GM12878 (cell line): Measurements from ENCODE around the gene ZCCHC17. TPM values are rescaled to one million over a fixed set of nuclear protein-coding genes. Genes with fewer than 3 reads are reported as not detected.

Source experiments
- ATAC-seq: fragments of 200-7000 bp; cut with Tn5 transposase; 3 replicates; pipeline ENCODE4 v1.9.1; 2020; ENCODE audit warnings: mild to moderate bottlenecking, moderate library complexity
- BruUV-seq: library from RNA; stranded (reverse); fragments of 400-500 nt; replicated peaks from 2 replicates; lab custom pipeline; 2021; lab: Mats Ljungman, UMichigan
- CTCF ChIA-PET: fragments of 300-600 bp; sonication (Branson Sonifier 250); formaldehyde crosslinking; extraction: SDS; loops from one replicate; lab custom pipeline; 2021; ENCODE audit warnings: inconsistent platforms; lab: Yijun Ruan, JAX
- POLR2A ChIA-PET: fragments of 350-600 bp; formaldehyde crosslinking; extraction: SDS; loops from one replicate; lab custom pipeline; 2021; ENCODE audit warnings: inconsistent platforms; lab: Charles Lee
- RAD21 ChIA-PET: fragments of 300-600 bp; sonication (Branson Sonifier 250); formaldehyde crosslinking; loops from one replicate; lab custom pipeline; 2023; ENCODE audit warnings: antibody characterized with exemption; ENCODE audit not compliant: unreplicated experiment; lab: Charles Lee
- SMC1A ChIA-PET: fragments of 300-600 bp; sonication (Branson Sonifier 250); formaldehyde crosslinking; loops from one replicate; lab custom pipeline; 2023; ENCODE audit not compliant: unreplicated experiment, uncharacterized antibody; lab: Charles Lee
- DNase-seq: peaks from one replicate; pipeline ENCODE4 v3.0.0-alpha.2; 2011; ENCODE audit warnings: low read depth, low spot score
- FAIRE-seq: peaks from 3 replicates; lab custom pipeline; 2011; peaks lifted over from hg19 to GRCh38; lab: Jason Lieb, UNC
- H2AFZ ChIP-seq: 2 replicates; pipeline ENCODE4 v1.6.0; 2011; ENCODE audit warnings: low read depth, low read length, control low read depth; ENCODE audit not compliant: control insufficient read depth
- H3K27ac ChIP-seq: 2 replicates; pipeline ENCODE4 v1.5.1; 2011; ENCODE audit warnings: control low read depth; ENCODE audit not compliant: control insufficient read depth, insufficient read depth
- H3K27me3 ChIP-seq, 2 experiments: replicated peaks in 1 of 2; 2 replicates each; pipeline versions ENCODE4 v1.6.0 to v1.6.1; 2011; ENCODE audit warnings: low read length in 1 of 2; ENCODE audit not compliant: control insufficient read depth in 2 of 2, insufficient read depth in 2 of 2
- H3K36me3 ChIP-seq, 2 experiments: 2 replicates each; pipeline ENCODE4 v1.5.1; 2011; ENCODE audit warnings: low read length in 1 of 2; ENCODE audit not compliant: control insufficient read depth in 2 of 2, insufficient read depth in 2 of 2
- H3K4me1 ChIP-seq: 2 replicates; pipeline ENCODE4 v1.6.1; 2011; ENCODE audit warnings: mild to moderate bottlenecking, low read length, moderate library complexity, mixed read lengths; ENCODE audit not compliant: control insufficient read depth, insufficient read depth
- H3K4me2 ChIP-seq: 2 replicates; pipeline ENCODE4 v1.6.0; 2011; ENCODE audit warnings: control low read depth; ENCODE audit not compliant: control insufficient read depth, insufficient read depth
- H3K4me3 ChIP-seq: fragments of 200-600 bp; sonication (generic); 2 replicates; pipeline ENCODE4 v1.5.1; 2016
- H3K79me2 ChIP-seq: 2 replicates; pipeline ENCODE4 v1.6.0; 2011; ENCODE audit warnings: low read length; ENCODE audit not compliant: control insufficient read depth, insufficient read depth
- H3K9ac ChIP-seq: 2 replicates; pipeline ENCODE4 v1.8.0; 2011; ENCODE audit warnings: low read length, control low read depth, mixed read lengths; ENCODE audit not compliant: control insufficient read depth, insufficient read depth
- H3K9me3 ChIP-seq: replicated peaks from 3 replicates; pipeline ENCODE4 v1.5.1; 2011; ENCODE audit warnings: mild to moderate bottlenecking, low read length; ENCODE audit not compliant: control insufficient read depth, insufficient read depth
- H4K20me1 ChIP-seq: 2 replicates; pipeline ENCODE4 v1.6.0; 2011; ENCODE audit not compliant: control insufficient read depth, insufficient read depth
- BHLHE40 ChIP-seq, 2 experiments: fragments of 450-650 bp in 1 of 2; IDR thresholded peaks; 2 replicates each; pipeline ENCODE4 v1.6.1; 2011 to 2017; ENCODE audit warnings: low read depth in 2 of 2, borderline replicate concordance in 1 of 2, improper control_type of control experiment in 1 of 2, low read length in 1 of 2, mild to moderate bottlenecking in 1 of 2
- BRCA1 ChIP-seq: IDR thresholded peaks from 2 replicates; pipeline ENCODE4 v1.6.1; 2011; ENCODE audit warnings: low read depth, low read length, improper control_type of control experiment
- CREM ChIP-seq: IDR thresholded peaks from 2 replicates; pipeline ENCODE4 v1.6.1; 2014; ENCODE audit warnings: antibody characterized with exemption, low read depth
- FOS ChIP-seq: IDR thresholded peaks from 3 replicates; pipeline ENCODE4 v1.6.1; 2011; ENCODE audit warnings: borderline replicate concordance; ENCODE audit not compliant: insufficient read length; ENCODE audit errors: extremely low read depth
- JUNB ChIP-seq: IDR thresholded peaks from 2 replicates; pipeline ENCODE4 v1.6.1; 2016; ENCODE audit warnings: antibody characterized with exemption, mild to moderate bottlenecking
- MEF2A ChIP-seq: IDR thresholded peaks from 2 replicates; pipeline ENCODE4 v1.6.1; 2011; ENCODE audit warnings: low read depth, mild to moderate bottlenecking, low read length, moderate library complexity; ENCODE audit not compliant: insufficient read depth
- MEF2B ChIP-seq: fragments of 450-650 bp; IDR thresholded peaks from 2 replicates; pipeline ENCODE4 v1.6.1; 2018; ENCODE audit warnings: mild to moderate bottlenecking, moderate library complexity; ENCODE audit not compliant: partially characterized antibody, poor library complexity, severe bottlenecking
- MTA2 ChIP-seq: fragments of 450-650 bp; IDR thresholded peaks from 2 replicates; pipeline ENCODE4 v1.6.1; 2016; ENCODE audit warnings: low read depth, mild to moderate bottlenecking, moderate library complexity
- MYC ChIP-seq: IDR thresholded peaks from 2 replicates; pipeline ENCODE4 v1.6.1; 2011; ENCODE audit warnings: mild to moderate bottlenecking, low read length, moderate library complexity, inconsistent platforms; ENCODE audit not compliant: insufficient read depth, insufficient replicate concordance, insufficient read length, severe bottlenecking
- NBN ChIP-seq: fragments of 450-650 bp; IDR thresholded peaks from 2 replicates; pipeline ENCODE4 v1.6.1; 2016
- PAX8 ChIP-seq: fragments of 450-650 bp; IDR thresholded peaks from 2 replicates; pipeline ENCODE4 v1.6.1; 2017; ENCODE audit warnings: mild to moderate bottlenecking, moderate library complexity
- SIN3A ChIP-seq: IDR thresholded peaks from 2 replicates; pipeline ENCODE4 v1.6.1; 2012; ENCODE audit warnings: low read depth, low read length, improper control_type of control experiment
- SUZ12 ChIP-seq: fragments of 200-600 bp; sonication (generic); IDR thresholded peaks from one replicate; pipeline ENCODE4 v1.6.1; 2018; ENCODE audit warnings: antibody characterized with exemption, mild to moderate bottlenecking; ENCODE audit not compliant: unreplicated experiment
- TCF7 ChIP-seq: IDR thresholded peaks from 2 replicates; pipeline ENCODE4 v1.6.1; 2014; ENCODE audit warnings: antibody characterized with exemption, borderline replicate concordance
- ZBED1 ChIP-seq: IDR thresholded peaks from 2 replicates; pipeline ENCODE4 v1.6.1; 2016; ENCODE audit warnings: borderline replicate concordance
- ZNF24 ChIP-seq: fragments of 450-650 bp; IDR thresholded peaks from 2 replicates; pipeline ENCODE4 v1.6.1; 2017; ENCODE audit warnings: antibody characterized with exemption, mild to moderate bottlenecking
- WGBS: methylation state at CpG from one replicate; pipeline ENCODE4 v1.1.6; 2016; ENCODE audit warnings: low lambda C conversion rate; ENCODE audit not compliant: insufficient replicate concordance, insufficient coverage; ENCODE audit errors: missing lambda C conversion rate; 5-methylcytosine and 5-hydroxymethylcytosine counted together
- in situ Hi-C: fragments of 300-500 bp; cut with MboI; formaldehyde crosslinking; loops from 9 replicates; pipeline ENCODE4 v1.14.3; 2018; ENCODE audit warnings: mixed read lengths
- intact Hi-C: fragments of 100-400 bp; cut with micrococcal nuclease; formaldehyde crosslinking; loops from one replicate; pipeline ENCODE4 v1.14.2; 2022; ENCODE audit not compliant: unreplicated experiment
- polyA plus RNA-seq, 11 experiments: library from polyadenylated mRNA; depleted of rRNA in 4 of 11; unstranded in 6 of 11; stranded (reverse) in 5 of 11; fragments of >200 nt; fragmentation: Nextera tagmentation in 4 of 11; fragmentation: Illumina TruSeq in 1 of 11; extraction: Ambion mirVana in 4 of 11; extraction: Trizol in 1 of 11; gene quantifications; 1 replicate in 1 of 11; 2 replicates in 10 of 11; pipeline versions ENCODE4 v1.2.1 to v1.2.3, GENCODE V29; 2011 to 2016; ENCODE audit warnings: inconsistent platforms in 2 of 11, missing spikeins in 2 of 11, low read depth in 1 of 11
- total RNA-seq, 4 experiments: library from RNA; depleted of rRNA in 3 of 4; stranded (reverse); fragments of >200 nt in 3 of 4; fragmentation: Illumina TruSeq in 1 of 4; extraction: Trizol in 1 of 4; gene quantifications; 2 replicates each; pipeline versions ENCODE4 v1.2.1 to v1.2.3, GENCODE V29; 2013 to 2021
- TF ChIP-seq, protein P1 (sequence below): IDR thresholded peaks from 2 replicates; pipeline ENCODE4 v1.6.1; 2012; ENCODE audit warnings: low read depth, low read length, improper control_type of control experiment
- TF ChIP-seq, protein P2 (sequence below): fragments of 150-350 bp; IDR thresholded peaks from 2 replicates; pipeline ENCODE4 v1.6.1; 2016; ENCODE audit warnings: low read depth, low read length
- TF ChIP-seq, protein P3 (sequence below): IDR thresholded peaks from 2 replicates; pipeline ENCODE4 v1.6.1; 2011; ENCODE audit warnings: low read depth, mild to moderate bottlenecking, low read length, moderate library complexity, borderline replicate concordance; ENCODE audit errors: extremely low read depth

Gene ZCCHC17
- total and polyA plus RNA-seq, 10 of the 15 experiments (the other 5 are each of a cell fraction or from before 2014, with no cell fraction given), result 22.3 to 86.3 (median 47.0) TPM

DNA sequence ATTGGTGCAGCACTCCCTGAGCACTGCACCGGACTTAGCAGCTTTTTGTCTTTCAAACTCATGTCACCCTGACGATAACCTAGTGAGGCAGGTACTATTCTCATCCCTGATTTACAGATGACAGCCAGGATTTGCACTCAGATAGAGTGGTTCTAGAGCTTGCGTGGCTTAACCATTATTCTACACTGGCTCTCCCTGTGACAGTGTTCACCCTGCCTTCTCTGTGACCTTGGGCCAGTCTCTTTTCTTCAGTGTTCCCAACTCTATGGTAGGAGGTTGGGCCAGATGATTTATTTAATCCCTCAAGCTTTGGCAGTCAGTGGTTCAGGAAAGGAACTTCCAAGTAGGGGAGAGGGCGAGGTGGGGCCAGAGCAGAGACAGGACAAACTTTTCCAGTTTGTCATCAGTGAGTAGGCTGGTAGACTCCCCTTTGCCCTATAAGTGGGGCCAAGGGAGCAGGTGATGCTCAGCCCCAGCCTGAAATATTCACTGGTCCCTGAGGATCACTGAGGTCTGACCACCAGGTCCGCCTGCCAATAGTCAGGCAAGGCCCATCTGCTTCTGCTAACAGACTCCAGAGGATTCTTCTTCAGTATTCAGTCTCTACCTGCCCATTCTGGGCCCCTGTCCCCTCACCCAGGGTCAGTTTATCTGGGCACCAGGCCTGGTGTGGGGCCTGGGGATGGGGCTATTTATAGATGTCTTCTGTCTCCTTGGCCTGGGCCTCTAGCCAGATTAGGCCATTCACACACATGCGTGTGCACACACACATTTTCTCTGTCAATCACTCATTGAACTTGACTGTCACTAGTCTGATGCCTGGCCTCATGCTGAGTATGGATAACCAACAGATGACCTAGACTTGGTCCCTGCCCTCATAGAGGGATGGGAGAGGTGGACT, 84.8 kb downstream of the ZCCHC17 start:
- Histone ChIP-seq H3K27ac (no peak overlapping the region), H3K36me3 (no peaks in the 10 kb centered on the region)
- POLR2A ChIA-PET, result no interaction called here
- no TSS peak for BruUV-seq
- TF ChIP-seq MTA2 (no peak), MEF2B (no peak), MYC (no peak), SUZ12 (no peak), NBN (no peak), FOS (no peak), ZNF24 (no peak), TCF7 (no peak), CREM (no peak), MEF2A (no peak), JUNB (no peak), PAX8 (no peak), BRCA1 (no peak), SIN3A (no peak), ZBED1 (no peak), BHLHE40 (IDR thresholded peaks at IDR 0.05; ENCODE audit: borderline replicate concordance in 1 of 2, low read depth in 2 of 2, low read length in 1 of 2) (no peak)
- TF ChIP-seq, protein P1, sequence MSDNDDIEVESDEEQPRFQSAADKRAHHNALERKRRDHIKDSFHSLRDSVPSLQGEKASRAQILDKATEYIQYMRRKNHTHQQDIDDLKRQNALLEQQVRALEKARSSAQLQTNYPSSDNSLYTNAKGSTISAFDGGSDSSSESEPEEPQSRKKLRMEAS, result no peak
- TF ChIP-seq, protein P2, sequence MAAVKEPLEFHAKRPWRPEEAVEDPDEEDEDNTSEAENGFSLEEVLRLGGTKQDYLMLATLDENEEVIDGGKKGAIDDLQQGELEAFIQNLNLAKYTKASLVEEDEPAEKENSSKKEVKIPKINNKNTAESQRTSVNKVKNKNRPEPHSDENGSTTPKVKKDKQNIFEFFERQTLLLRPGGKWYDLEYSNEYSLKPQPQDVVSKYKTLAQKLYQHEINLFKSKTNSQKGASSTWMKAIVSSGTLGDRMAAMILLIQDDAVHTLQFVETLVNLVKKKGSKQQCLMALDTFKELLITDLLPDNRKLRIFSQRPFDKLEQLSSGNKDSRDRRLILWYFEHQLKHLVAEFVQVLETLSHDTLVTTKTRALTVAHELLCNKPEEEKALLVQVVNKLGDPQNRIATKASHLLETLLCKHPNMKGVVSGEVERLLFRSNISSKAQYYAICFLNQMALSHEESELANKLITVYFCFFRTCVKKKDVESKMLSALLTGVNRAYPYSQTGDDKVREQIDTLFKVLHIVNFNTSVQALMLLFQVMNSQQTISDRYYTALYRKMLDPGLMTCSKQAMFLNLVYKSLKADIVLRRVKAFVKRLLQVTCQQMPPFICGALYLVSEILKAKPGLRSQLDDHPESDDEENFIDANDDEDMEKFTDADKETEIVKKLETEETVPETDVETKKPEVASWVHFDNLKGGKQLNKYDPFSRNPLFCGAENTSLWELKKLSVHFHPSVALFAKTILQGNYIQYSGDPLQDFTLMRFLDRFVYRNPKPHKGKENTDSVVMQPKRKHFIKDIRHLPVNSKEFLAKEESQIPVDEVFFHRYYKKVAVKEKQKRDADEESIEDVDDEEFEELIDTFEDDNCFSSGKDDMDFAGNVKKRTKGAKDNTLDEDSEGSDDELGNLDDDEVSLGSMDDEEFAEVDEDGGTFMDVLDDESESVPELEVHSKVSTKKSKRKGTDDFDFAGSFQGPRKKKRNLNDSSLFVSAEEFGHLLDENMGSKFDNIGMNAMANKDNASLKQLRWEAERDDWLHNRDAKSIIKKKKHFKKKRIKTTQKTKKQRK, result no peak
- TF ChIP-seq, protein P3, sequence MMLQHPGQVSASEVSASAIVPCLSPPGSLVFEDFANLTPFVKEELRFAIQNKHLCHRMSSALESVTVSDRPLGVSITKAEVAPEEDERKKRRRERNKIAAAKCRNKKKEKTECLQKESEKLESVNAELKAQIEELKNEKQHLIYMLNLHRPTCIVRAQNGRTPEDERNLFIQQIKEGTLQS, result no peak
- TF ChIP-seq, all 136 proteins: peak for 0
- H3K27me3 ChIP-seq, result no peaks in the 10 kb centered on the region
- ChIA-PET RAD21 (no interaction called here), CTCF (no interaction called here), SMC1A (no interaction called here)
- H3K79me2 ChIP-seq, result no peaks in the 10 kb centered on the region
- intact Hi-C loops, result no loop called here
- WGBS, result 54% methylated on average over 6 of the region's 6 CpGs
- DNase-seq (no peak), FAIRE-seq (no peak), ATAC-seq (no peak)
- no peaks in the 10 kb centered on the region for H4K20me1 ChIP-seq
- no peak overlapping the region for H2AFZ ChIP-seq
- H3K4me3 ChIP-seq, result no peak overlapping the region
- H3K9me3 ChIP-seq, result no peaks in the 10 kb centered on the region
- H3K4me2 ChIP-seq, result no peak overlapping the region
- no peak overlapping the region for H3K9ac ChIP-seq
- no peaks in the 10 kb centered on the region for H3K4me1 ChIP-seq
- in situ Hi-C loops, result no loop called here
